HUDEP-2 (cell line): ENCODE measurements around the gene PSMD13.

ENCODE experiments used
- DNase-seq, 76 experiments: peaks; one replicate each; lab custom pipeline; 2025; ENCODE audit not compliant: unreplicated experiment in 76 of 76; lab: John Stamatoyannopoulos, UW

The PSMD13 gene

DNA sequence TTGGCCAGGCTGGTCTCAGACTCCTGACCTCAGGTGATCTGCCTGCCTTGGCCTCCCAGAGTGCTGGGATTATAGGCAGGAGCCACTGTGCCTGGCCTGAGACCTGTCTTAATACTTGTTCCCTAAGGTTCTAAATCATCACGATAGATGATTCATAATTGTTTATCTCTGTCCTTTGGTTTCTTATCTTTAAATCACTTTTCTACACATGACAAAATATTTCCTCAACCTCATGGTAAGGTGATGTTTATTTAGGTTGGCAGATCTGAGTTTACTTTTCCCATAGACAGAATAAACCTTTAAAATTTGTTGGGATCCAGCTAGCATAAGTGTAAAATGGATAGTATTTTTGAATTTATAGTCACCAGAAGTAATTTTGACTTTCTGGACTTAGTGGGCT lies 3.5 kb downstream of the PSMD13 start:
- no peak for DNase-seq

DNA sequence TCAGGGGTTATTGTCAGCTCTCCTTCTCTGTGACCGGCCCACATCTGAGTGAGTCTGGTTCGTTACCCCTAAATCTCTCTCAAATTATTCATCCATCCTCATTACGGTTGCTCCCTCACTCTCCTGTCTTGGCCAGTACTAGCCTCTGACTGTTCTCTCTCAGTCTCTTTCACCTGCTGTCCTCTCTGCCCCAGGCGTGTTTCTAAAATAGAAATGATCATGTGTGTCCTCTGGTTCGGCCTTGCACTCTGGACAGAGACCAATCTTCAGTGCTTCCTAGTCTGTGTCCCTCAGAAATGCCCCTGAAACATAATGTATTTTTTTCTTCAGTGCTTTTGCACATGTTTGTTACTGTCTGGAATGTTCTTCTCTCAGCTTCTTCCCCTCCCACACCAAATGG lies 4.9 kb downstream of the PSMD13 start:
- no peak for DNase-seq

DNA sequence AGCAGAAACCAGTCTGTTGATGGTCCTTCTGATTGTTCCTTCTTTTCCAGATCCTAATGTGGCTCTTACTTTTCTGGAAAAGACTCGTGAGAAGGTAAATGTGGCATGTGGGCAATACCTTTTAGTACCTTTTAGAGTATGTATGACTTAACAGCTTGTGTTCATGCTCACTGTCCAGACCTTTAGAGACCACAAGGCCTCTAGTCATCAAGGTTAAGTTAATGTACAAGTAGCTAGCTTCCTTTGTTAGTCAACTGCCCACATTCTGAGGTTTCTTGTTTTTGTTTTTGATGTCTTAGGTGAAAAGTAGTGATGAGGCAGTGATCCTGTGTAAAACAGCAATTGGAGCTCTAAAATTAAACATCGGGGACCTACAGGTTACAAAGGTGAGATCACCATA lies 7.6 kb downstream of the PSMD13 start:
- DNase-seq = no peak

DNA sequence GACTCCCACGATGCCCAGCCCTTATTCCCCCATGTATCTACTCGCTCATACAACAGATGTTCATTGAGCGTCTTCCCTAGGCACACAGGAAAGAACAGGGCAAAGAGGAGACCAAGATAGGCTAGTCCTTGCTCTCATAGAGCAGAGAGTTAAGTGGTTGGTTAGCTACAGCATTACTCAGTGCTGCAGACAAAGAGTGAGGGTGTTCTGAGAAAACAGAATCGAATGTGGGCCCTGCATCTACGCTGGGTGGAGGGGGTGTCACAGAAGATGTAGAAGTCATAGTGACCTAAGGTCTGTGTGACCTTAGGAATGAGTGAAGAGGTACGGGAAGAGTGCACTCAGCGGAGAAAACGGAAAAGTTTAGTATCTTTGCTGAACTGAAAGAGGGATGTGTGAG lies 12.3 kb downstream of the PSMD13 start:
- no peak for DNase-seq

DNA sequence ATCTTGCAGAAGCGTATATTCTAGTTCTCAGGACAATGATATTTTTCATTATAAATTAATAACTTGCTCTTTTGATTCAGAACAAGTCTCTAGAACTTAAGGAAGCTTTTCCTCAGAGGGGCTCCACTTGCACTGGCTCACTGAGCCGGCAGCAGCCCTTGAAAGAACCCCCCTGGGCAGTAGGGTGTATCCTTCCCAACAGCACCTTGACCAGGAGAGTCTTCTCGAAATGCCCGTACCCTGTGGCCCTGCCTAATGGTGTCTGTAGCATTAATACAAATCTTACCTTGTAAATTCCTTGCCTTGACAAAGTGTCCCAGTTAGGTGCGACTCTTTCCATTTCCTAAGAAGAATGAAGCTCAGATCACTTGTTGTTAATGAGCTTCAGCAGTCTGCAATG lies 13.5 kb downstream of the PSMD13 start:
- DNase-seq = no peak

DNA sequence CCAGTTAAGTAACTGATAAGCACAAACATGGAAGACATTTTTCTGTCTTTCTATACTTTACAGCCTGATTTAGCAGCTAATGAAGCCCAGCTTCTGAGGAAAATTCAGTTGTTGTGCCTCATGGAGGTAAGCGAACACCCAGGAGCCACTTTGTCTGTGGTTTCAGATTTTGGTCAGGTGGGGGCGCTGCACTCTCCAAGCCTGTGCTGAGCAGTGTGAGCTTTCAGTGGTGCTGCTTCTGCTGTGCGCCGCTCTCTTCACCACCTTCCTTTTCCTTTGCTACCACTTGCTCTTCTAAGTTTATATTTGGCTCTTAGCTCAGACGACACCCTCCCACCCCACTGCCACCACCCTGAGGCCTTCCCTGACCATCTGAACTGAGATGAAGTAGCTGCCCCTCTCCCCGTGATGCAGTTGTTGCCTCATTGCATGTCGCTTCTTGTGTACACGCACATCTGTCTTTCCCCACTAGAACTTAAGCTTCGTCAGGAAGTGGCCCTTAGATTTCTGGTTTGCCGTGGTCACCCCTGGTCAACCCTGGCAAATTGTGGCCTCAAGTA lies 14.0 kb downstream of the PSMD13 start:
- DNase-seq = peak in 47 of 76 experiments; percentile 4 to 65 (median 34)

DNA sequence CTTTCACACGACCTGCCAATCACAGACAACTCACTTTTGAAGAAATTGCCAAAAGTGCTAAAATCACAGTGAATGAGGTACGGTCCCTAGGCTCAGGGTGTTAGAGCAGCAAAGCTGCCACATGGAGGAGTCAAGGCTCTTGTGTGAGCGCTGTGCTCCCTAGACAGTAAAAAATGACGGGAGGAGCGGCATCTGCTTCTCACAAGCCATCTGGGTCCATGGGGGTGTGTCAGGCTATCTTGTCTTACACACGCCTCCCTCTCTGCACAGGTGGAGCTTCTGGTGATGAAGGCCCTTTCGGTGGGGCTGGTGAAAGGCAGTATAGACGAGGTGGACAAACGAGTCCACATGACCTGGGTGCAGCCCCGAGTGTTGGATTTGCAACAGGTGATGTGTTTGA lies 14.8 kb downstream of the PSMD13 start:
- DNase-seq = no peak

DNA sequence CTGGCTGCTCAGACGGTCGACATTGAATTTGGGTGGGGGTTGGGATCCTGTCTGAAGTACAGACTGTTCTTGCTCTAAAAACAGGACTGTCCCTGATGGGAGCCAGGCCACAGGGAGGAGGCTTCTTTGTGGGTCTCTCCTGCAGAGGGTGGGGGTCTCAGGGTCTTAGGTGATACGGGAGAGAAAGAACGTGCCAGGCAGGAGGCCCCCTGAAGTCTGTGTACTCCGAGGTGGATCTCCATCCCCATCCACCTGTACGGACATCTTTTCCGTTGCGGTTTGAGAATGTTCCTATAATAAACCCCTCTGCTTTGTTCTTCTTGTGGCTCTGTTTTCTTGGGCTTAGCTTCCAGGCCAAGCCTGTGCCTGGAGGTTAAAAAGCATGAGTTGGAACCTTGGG lies 15.9 kb downstream of the PSMD13 start:
- no peak for DNase-seq

DNA sequence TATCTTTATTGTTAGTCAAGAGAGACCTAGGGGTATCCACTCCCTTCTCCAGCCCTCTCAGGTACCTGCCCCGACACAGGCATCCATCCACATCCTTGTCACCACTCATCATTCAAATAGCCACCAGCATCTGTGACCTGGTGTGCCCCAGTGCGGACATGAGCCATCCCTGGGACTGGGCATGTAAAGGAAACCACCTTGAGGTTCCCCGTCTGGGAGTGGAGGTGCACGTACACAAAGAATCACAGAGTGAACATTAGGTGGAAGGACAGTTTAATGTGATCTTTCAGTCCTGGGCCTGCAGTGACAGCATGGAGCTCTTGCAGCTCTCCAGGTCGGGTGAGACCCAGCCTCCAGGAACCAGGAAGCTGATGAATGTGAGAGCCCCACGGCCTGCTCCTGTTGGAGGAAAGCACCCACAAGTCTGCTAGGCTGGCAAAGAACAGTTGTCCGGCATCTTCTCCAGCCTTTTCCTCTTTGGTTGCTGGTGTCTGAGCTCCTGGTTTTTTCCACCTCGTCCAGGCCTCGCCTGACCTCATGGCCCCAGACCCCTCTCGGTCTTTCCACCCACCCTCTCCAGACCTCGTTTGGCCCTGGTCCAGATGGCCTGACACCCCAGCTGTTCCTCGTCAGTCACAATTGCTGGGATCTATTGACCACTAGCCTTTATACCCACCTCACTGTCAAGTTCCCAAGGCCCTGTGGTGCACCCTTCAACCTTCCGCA lies 16.5 kb downstream of the PSMD13 start:
- DNase-seq = no peak

DNA sequence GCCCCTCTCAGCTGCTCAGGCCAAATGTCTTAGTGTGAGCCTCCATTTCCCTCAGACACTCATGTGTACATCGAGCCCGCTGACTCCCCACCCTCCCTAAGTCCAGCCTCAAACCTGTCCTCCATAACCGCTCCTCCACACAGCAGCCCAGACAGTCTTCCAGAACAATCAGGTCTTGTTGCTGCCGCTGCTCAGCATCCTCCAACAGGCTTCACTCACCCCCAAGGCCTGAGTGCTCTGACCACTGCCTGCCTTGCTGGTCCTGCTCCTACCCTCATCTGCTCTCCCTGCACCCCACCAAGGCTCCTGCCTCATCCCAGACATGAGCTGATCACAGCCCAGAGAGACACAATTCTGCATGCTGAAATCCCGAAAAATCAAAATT lies 17.1 kb downstream of the PSMD13 start:
- no peak for DNase-seq

DNA sequence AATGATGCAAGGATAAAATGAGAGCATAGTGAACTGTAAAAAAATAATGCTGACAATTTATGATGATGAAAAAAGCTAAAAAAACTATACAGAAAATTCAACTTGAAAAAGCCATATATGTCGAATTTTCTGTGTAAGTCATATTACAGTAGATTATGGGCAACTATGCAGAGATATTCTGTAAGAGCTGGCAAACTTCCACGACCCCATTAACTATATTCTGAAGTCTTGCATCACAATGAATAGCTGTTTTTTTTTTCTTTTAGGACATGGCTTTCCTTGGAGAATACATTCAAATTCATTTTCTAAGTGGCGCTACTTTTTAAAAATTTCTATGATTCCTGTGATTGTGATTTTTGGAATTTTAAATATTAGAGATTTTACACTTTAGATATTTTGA lies 18.4 kb downstream of the PSMD13 start:
- no peak for DNase-seq

DNA sequence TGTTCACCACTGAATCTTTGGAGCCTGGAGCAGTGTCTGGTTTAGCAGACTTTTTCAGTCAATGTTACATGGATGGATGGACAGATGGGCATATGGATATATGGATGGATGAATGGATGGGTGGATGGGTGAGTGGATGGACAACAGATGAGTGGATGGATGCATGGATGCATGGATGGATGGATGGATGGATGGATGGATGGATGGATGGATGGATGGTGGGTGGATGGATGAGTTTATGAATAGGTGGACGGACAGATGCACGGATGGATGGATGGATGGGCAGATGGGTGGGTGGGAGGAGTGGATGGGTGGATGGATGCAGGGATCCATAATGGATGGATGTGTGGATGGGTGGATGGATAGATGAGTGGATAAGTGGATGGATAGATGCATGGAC lies 19.0 kb downstream of the PSMD13 start:
- DNase-seq = no peak

DNA sequence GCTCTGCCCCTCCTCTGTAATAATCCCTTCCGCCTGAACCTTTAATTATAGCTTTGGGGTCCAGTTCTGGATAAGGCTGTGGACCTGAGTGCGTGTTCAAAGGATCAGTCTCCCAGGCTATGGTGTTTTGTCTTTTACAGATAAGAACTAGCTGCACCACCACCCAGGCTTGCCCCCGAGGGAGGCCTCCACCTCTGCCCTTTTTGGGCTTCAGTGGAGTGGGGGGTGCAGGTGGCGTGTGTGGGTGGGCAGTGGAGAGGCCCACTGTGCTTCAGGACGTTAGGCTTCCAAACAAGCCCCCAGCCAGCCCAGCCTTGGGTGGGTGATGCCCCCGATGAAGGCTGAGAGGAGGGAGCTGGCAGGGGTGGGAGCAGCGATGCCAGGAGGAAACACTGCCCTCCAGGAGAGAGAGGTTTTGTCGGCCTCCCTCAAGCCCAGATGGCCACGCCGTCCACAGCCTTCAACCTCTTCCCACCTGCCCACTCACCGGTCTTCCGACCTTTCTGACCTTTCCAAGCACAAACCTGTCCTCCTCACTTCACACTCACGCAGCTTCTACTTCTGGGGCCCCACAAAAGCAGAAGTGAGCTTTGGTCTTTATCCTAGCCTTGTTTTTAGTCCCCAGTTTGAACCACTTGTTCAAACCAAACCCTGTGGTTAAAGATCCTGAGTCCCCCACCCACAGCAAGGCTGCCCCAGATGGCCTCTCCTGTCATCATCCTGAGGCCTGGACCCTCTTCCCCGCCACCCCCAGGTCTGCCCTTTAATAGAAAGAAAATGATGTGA lies 20.4 kb downstream of the PSMD13 start:
- DNase-seq = no peak

DNA sequence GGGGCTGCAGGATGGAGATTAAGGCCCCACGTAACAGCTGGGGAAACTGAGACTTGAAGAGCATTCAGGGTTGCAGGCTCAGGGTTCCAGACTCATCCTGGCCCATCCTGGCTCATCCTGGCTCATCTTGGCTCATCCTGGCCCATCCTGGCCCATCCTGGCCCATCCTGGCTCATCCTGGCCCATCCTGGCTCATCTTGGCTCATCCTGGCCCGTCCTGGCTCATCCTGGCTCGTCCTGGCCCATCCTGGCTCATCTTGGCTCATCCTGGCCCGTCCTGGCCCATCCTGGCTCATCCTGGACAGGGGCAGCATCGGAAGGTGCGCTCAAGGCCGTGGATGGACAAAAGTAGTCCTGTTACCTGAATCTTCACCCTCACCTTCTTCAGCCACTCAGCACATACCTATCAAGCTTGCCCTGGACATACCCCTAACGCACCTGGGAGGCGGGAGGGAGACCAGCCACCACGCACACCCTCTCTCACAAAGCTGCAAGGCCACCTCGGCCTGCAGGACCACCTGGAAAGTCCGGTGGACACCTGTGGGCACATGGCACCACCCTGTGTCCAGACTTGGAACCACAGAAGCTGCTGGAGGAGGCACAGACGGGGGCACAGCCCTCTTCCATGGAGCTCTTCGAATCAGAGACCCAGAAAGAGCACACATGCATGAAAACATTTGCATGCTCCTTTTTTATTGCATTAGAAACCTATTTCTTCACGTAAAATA lies 21.2 kb downstream of the PSMD13 start:
- DNase-seq = peak in 7 of 76 experiments; percentile 7 to 22 (median 11)

DNA sequence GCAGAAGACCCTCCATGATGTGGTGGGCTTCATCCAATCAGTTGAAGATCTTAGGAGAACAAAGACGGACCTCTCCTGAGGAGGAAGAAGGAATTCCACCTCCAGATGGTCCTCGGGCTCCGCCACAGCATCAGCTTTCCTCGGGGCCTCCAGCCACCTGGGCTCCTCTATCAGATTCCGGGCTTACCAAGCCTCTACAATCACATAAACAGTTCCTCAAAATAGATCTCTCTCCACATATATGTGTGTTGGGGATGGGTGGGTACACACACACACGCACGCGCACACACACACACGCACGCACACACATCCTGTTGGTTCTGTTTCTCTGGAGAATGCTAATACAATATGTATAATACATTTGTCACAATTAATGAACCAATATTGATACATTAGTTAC lies 22.6 kb downstream of the PSMD13 start:
- DNase-seq = no peak

DNA sequence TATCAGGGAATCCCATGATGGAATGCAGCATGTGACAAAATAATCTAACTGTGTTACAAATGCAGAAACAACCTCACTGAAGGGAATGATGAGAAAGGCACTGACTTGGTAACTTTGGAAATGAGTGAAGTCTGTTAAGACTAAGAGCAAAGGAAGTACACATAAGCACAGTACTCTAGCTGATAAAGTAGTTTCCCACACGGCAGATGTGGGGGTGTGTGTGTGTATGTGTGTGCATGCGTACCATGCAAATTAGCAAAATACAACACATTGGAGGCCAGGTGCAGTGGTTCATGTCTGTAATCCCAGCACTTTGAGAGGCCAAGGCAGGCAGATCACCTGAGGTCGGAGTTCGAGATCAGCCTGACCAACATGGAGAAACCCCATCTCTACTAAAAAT lies 24.8 kb downstream of the PSMD13 start:
- no peak for DNase-seq

DNA sequence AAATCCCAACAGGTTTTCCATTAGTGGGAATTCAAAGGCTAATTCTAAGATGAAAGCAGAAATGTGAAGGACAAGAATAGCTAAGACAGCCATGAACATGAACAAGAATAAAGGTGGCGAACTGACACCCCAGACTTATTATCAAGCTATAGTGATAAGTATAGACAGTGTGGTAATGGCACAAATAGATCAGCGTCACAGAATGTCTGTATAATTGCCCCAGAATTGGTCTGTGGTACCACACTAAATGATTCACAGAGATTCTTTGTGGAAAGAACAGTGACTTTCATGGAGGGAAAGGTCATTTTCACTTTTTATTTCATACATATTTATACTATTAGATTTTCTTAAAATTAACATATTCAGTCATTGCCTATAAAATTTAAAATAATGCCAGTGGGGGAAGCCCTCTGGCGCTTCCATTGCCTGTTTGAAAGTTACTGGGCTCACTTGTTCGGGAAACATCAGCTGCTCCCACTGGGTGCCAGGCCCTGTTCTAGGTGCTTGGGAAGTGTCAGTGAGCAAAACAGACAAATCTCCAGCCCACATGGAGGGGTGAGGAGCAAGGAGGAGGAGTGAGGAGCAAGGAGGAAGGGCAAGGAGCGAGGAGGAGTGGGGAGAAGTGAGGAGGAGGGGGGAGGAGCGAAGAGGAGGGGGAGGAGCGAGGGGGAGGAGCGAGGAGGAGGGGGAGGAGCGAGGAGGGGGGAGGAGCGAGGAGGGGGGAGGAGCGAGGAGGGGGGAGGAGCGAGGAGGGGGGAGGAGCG lies 30.1 kb downstream of the PSMD13 start:
- peak in 1 of 76 experiments; percentile 38 for DNase-seq

DNA sequence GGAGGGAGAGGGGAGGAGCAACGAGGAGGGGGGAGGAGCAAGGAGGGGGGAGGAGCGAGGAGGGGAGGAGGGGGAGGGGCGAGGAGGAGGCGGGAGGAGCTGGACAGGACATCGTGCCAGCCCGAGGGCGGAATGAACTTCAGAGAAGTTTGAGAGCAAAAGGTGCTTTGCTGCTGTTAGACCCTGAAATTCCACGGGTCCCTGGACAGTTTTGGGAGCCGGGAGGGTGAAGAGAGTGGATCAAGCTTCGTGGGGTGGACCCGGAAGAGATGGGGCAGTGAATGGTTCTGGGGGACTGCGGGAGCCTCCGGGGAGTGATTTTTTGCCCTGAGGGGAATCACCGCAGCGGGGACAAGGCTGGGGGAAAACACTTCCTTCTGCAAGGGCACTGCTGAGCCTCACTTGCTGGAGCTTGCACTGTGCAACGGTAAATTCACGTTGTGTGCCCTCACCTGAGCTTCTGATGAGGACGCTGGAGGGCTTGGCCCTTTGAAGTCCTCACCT lies 30.8 kb downstream of the PSMD13 start:
- DNase-seq = peak in 20 of 76 experiments; percentile 10 to 51 (median 35)

DNA sequence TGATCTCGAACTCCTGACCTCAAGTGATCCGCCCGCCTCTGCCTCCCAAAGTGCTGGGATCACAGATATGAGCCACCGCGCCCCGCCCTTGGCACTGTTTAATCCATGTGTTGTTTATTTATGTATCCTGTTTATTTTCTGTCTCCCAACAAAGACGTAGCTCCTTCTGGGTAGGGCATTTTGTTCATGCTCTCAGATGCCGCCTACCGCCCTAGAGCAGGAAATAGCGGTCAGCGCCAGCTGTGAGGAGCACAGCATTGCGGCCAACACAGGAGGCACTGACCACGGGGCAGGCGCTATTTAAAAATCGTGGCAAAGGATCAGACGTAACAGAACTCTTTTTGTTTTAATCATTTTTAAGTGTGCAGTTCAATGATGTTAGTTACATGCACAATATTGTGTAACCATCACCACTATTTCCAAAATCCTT lies 32.0 kb downstream of the PSMD13 start:
- peak in 56 of 76 experiments; percentile 7 to 75 (median 46) for DNase-seq
